H1 (cell line): ENCODE data around the gene FKBP1A. TPM values are rescaled to one million over a fixed set of nuclear protein-coding genes. Genes with fewer than 3 reads are reported as not detected.

Experiments
- CTCF ChIA-PET: fragments of 300-600 bp; sonication (Branson Sonifier 250); formaldehyde crosslinking; loops from one replicate; lab custom pipeline; 2021; ENCODE audit not compliant: partially characterized antibody; lab: Charles Lee
- POLR2A ChIA-PET: fragments of 300-600 bp; sonication (Branson Sonifier 250); formaldehyde crosslinking; loops from one replicate; lab custom pipeline; 2021; ENCODE audit warnings: inconsistent platforms; ENCODE audit not compliant: partially characterized antibody; lab: Charles Lee
- DNase-seq, 2 experiments: peaks; one replicate each; pipeline versions ENCODE4 v3.0.0 to v3.0.0-alpha.2; 2010 to 2022; ENCODE audit warnings: low spot score in 2 of 2, low read depth in 1 of 2, mixed read lengths in 1 of 2
- FAIRE-seq: peaks from 2 replicates; lab custom pipeline; 2011; peaks lifted over from hg19 to GRCh38; lab: Jason Lieb, UNC
- H2AFZ ChIP-seq: 2 replicates; pipeline ENCODE4 v1.8.1; 2012; ENCODE audit warnings: low read length, inconsistent platforms
- H2AK5ac ChIP-seq: 2 replicates; pipeline ENCODE4 v1.6.1; 2013; ENCODE audit warnings: low read depth, low read length
- H2BK120ac ChIP-seq: replicated peaks from 2 replicates; pipeline ENCODE3; 2013; ENCODE audit warnings: low read depth, low read length, inconsistent platforms
- H2BK12ac ChIP-seq: 2 replicates; pipeline ENCODE4 v1.6.1; 2013; ENCODE audit warnings: low read depth, low read length
- H2BK15ac ChIP-seq: 2 replicates; pipeline ENCODE4 v1.6.1; 2013; ENCODE audit warnings: low read length
- H2BK20ac ChIP-seq: 2 replicates; pipeline ENCODE4 v1.6.1; 2013; ENCODE audit warnings: low read length
- H2BK5ac ChIP-seq: 2 replicates; pipeline ENCODE4 v1.6.1; 2013; ENCODE audit warnings: low read depth, low read length
- H3K14ac ChIP-seq: 2 replicates; pipeline ENCODE4 v1.6.1; 2013; ENCODE audit warnings: inconsistent platforms; ENCODE audit not compliant: insufficient read length
- H3K18ac ChIP-seq: 2 replicates; pipeline ENCODE4 v1.6.1; 2013; ENCODE audit warnings: low read length; ENCODE audit errors: extremely low read depth
- H3K23ac ChIP-seq: 2 replicates; pipeline ENCODE4 v1.6.1; 2013; ENCODE audit warnings: inconsistent platforms; ENCODE audit not compliant: insufficient read length
- H3K23me2 ChIP-seq: 2 replicates; pipeline ENCODE4 v1.6.1; 2013; ENCODE audit warnings: low read depth, low read length
- H3K27ac ChIP-seq: 2 replicates; pipeline ENCODE4 v1.6.1; 2011; ENCODE audit warnings: low read depth, low read length, inconsistent platforms
- H3K27me3 ChIP-seq, 4 experiments: replicated peaks in 1 of 4; 1 replicate in 1 of 4; 2 replicates in 3 of 4; pipeline versions ENCODE4 v1.6.1 to v1.8.1; 2011 to 2013; ENCODE audit warnings: low read length in 3 of 4, mild to moderate bottlenecking in 3 of 4, inconsistent platforms in 2 of 4, mixed read lengths in 2 of 4, moderate library complexity in 1 of 4; ENCODE audit not compliant: control insufficient read depth in 3 of 4, insufficient read depth in 3 of 4; ENCODE audit errors: extremely low read depth in 1 of 4
- H3K36me3 ChIP-seq, 4 experiments: 2 replicates each; pipeline versions ENCODE4 v1.6.1 to v1.8.1; 2011 to 2013; ENCODE audit warnings: mild to moderate bottlenecking in 4 of 4, low read length in 3 of 4, moderate library complexity in 2 of 4, control low read depth in 1 of 4, inconsistent platforms in 1 of 4; ENCODE audit not compliant: insufficient read depth in 4 of 4, control insufficient read depth in 2 of 4
- H3K4ac ChIP-seq: replicated peaks from 2 replicates; pipeline ENCODE3; 2013; ENCODE audit warnings: low read length, low read depth, mixed read lengths, inconsistent platforms; ENCODE audit not compliant: insufficient read length
- H3K4me1 ChIP-seq, 4 experiments: replicated peaks in 1 of 4; 1 replicate in 1 of 4; 2 replicates in 3 of 4; pipeline versions ENCODE4 v1.6.1 to v1.8.1; 2011 to 2013; ENCODE audit warnings: low read length in 3 of 4, inconsistent platforms in 2 of 4, mixed read lengths in 1 of 4; ENCODE audit not compliant: insufficient read depth in 4 of 4, control insufficient read depth in 3 of 4
- H3K4me2 ChIP-seq, 2 experiments: 2 replicates each; pipeline versions ENCODE4 v1.6.1 to v1.8.1; 2011 to 2013; ENCODE audit warnings: low read depth in 2 of 2, low read length in 2 of 2, control low read depth in 1 of 2, inconsistent platforms in 1 of 2, mild to moderate bottlenecking in 1 of 2; ENCODE audit not compliant: insufficient read depth in 1 of 2
- H3K4me3 ChIP-seq, 4 experiments: fragments of 200-600, 300-600 bp in 1 of 4; sonication (generic), shearing (Covaris generic), sonication (Bioruptor Twin) in 1 of 4; 2 replicates each; pipeline versions ENCODE4 v1.5.1 to v1.8.1; 2011 to 2016; ENCODE audit warnings: low read length in 4 of 4, low read depth in 3 of 4, control low read depth in 2 of 4, inconsistent platforms in 2 of 4, mild to moderate bottlenecking in 2 of 4, mixed read lengths in 1 of 4, moderate library complexity in 1 of 4; ENCODE audit not compliant: insufficient read depth in 2 of 4; ENCODE audit errors: extremely low read depth in 1 of 4
- H3K56ac ChIP-seq: replicated peaks from 2 replicates; pipeline ENCODE3; 2013; ENCODE audit warnings: low read depth, mild to moderate bottlenecking, mixed read lengths, low read length, inconsistent platforms; ENCODE audit not compliant: insufficient read length
- H3K79me1 ChIP-seq: 2 replicates; pipeline ENCODE4 v1.6.1; 2013; ENCODE audit warnings: low read depth, low read length, control low read depth
- H3K79me2 ChIP-seq, 2 experiments: 2 replicates each; pipeline versions ENCODE4 v1.6.1 to v1.8.1; 2012 to 2013; ENCODE audit warnings: low read length in 2 of 2, mild to moderate bottlenecking in 2 of 2, inconsistent platforms in 1 of 2; ENCODE audit not compliant: insufficient read depth in 2 of 2, control insufficient read depth in 1 of 2
- H3K9ac ChIP-seq, 4 experiments: replicated peaks in 1 of 4; 1 replicate in 1 of 4; 2 replicates in 3 of 4; pipeline versions ENCODE4 v1.6.1 to v1.8.1; 2011 to 2013; ENCODE audit warnings: low read depth in 3 of 4, low read length in 3 of 4, control low read depth in 2 of 4, mild to moderate bottlenecking in 2 of 4, moderate library complexity in 2 of 4, inconsistent platforms in 1 of 4; ENCODE audit errors: extremely low read depth in 1 of 4
- H3K9me3 ChIP-seq, 2 experiments: 2 replicates each; pipeline versions ENCODE4 v1.6.1 to v1.8.1; 2012 to 2013; ENCODE audit warnings: mild to moderate bottlenecking in 2 of 2, moderate library complexity in 2 of 2, control low read depth in 1 of 2, inconsistent platforms in 1 of 2, low read depth in 1 of 2, low read length in 1 of 2, mixed read lengths in 1 of 2; ENCODE audit not compliant: insufficient read depth in 2 of 2
- H4K20me1 ChIP-seq, 2 experiments: replicated peaks in 1 of 2; 2 replicates each; pipeline versions ENCODE3 to v1.8.1; 2011 to 2013; ENCODE audit warnings: inconsistent platforms in 2 of 2, low read length in 2 of 2, mild to moderate bottlenecking in 1 of 2; ENCODE audit not compliant: insufficient read depth in 2 of 2, control insufficient read depth in 1 of 2
- H4K5ac ChIP-seq: 2 replicates; pipeline ENCODE4 v1.6.1; 2013; ENCODE audit warnings: low read length, low read depth, mixed read lengths, inconsistent platforms; ENCODE audit not compliant: insufficient read length
- H4K8ac ChIP-seq: 2 replicates; pipeline ENCODE4 v1.8.0; 2013; ENCODE audit warnings: mild to moderate bottlenecking, moderate library complexity, low read length, inconsistent platforms; ENCODE audit not compliant: insufficient read depth; ENCODE audit errors: extremely low read depth
- H4K91ac ChIP-seq: replicated peaks from 2 replicates; pipeline ENCODE3; 2013; ENCODE audit warnings: low read length, mixed read lengths, inconsistent platforms; ENCODE audit not compliant: insufficient read length
- JUN ChIP-seq: IDR thresholded peaks from 2 replicates; pipeline ENCODE4 v1.6.1; 2011; ENCODE audit warnings: low read depth, mild to moderate bottlenecking, improper control_type of control experiment, low read length
- KDM1A ChIP-seq: fragments of 200-600, 300-600 bp; sonication (generic); IDR thresholded peaks from 2 replicates; pipeline ENCODE4 v1.7.1; 2016; ENCODE audit warnings: mild to moderate bottlenecking, low read length, borderline replicate concordance
- RFX5 ChIP-seq: IDR thresholded peaks from 2 replicates; pipeline ENCODE4 v1.6.1; 2011; ENCODE audit warnings: low read depth, low read length, improper control_type of control experiment, borderline replicate concordance
- TAF7 ChIP-seq: optimal IDR thresholded peaks from 2 replicates; pipeline ENCODE3; 2011; ENCODE audit warnings: low read depth, mild to moderate bottlenecking, inconsistent platforms, low read length, moderate library complexity, borderline replicate concordance
- USF2 ChIP-seq: IDR thresholded peaks from 2 replicates; pipeline ENCODE4 v1.6.1; 2011; ENCODE audit warnings: low read length, improper control_type of control experiment
- WGBS, 2 experiments: shearing (Covaris generic) in 1 of 2; methylation state at CpG; one replicate each; pipeline versions ENCODE4 v1.1.6 to v1.1.7; 2013 to 2015; ENCODE audit warnings: low lambda C conversion rate in 2 of 2, mixed read lengths in 2 of 2, inconsistent platforms in 1 of 2, low coverage in 1 of 2, missing lambda C conversion rate in 1 of 2; ENCODE audit not compliant: insufficient replicate concordance in 2 of 2, insufficient coverage in 1 of 2, insufficient read length in 1 of 2; ENCODE audit errors: extremely low coverage in 1 of 2, missing lambda C conversion rate in 1 of 2; 5-methylcytosine and 5-hydroxymethylcytosine counted together
- polyA plus RNA-seq, 7 experiments: library from polyadenylated mRNA; depleted of rRNA in 3 of 7; stranded (reverse) in 5 of 7; unstranded in 2 of 7; fragments of >200 nt in 5 of 7; fragments of 200-250 nt in 2 of 7; gene quantifications; 1 replicate in 5 of 7; 2 replicates in 1 of 7; 4 replicates in 1 of 7; pipeline versions ENCODE4 v1.2.1 to v1.2.3, GENCODE V29; 2011 to 2013; ENCODE audit warnings: missing spikeins in 2 of 7, mixed read lengths in 2 of 7
- total RNA-seq: library from RNA; stranded (reverse); fragmentation: NEBNext Ultra II Directional; extraction: Animal tissue kit (Norgen Biotek cat#: 25700); gene quantifications from 2 replicates; pipeline ENCODE4 v1.2.1, GENCODE V29; 2021
- TF ChIP-seq, protein P1 (sequence below), 3 experiments: IDR thresholded peaks; 1 replicate in 2 of 3; 2 replicates in 1 of 3; pipeline versions ENCODE4 v1.5.1 to v1.6.1; 2011; ENCODE audit warnings: low read length in 3 of 3, mild to moderate bottlenecking in 3 of 3, inconsistent platforms in 2 of 3, low read depth in 1 of 3, moderate library complexity in 1 of 3; ENCODE audit not compliant: insufficient read depth in 1 of 3; ENCODE audit errors: control extremely low read depth in 1 of 3

FKBP1A gene
- total and polyA plus RNA-seq, 2 of the 8 experiments (the other 6 are each of a cell fraction or from before 2014, with no cell fraction given): 250 to 685 TPM

GRCh38 chr20:1390581-1391403, 2.1 kb downstream of the FKBP1A start:
- H4K20me1 ChIP-seq: peaks cover 12 to 33% of the 10 kb centered on the region in 2 experiments
- H3K36me3 ChIP-seq: no peaks in the 10 kb centered on the region
- no peak overlapping the region for H3K14ac ChIP-seq
- H2AFZ ChIP-seq: no peak overlapping the region
- 83% methylated on average over 16 of the region's 16 CpGs; no CpG with 5 or more reads in 1 of the 2 experiments for WGBS, 2 experiments
- H2BK120ac ChIP-seq: no peak overlapping the region
- no peaks in the 10 kb centered on the region for H3K9me3 ChIP-seq
- peak overlapping the region; percentile 92 to 96 for H3K4me2 ChIP-seq
- ChIA-PET CTCF (interaction anchor here (1.2 to 2.3 kb wide), 8 partner anchors 8 to 76 kb away, joined by 3 to 8 read pairs (median 4); partner anchors contain the start of gene NSFL1C), POLR2A (interaction anchor here (0.6 to 2.5 kb wide), 8 partner anchors 8 to 83 kb away, joined by 3 to 10 read pairs (median 5); partner anchors contain the start of gene NSFL1C)
- peaks cover 8% of the 10 kb centered on the region for H3K23me2 ChIP-seq
- H3K27me3 ChIP-seq: peaks cover 0 to 11% (median 7%) of the 10 kb centered on the region in 4 experiments; a peak in 5 of 7 replicates
- FAIRE-seq (no peak), DNase-seq (no peak)
- H3K23ac ChIP-seq: no peak overlapping the region
- peaks cover 31% of the 10 kb centered on the region for H3K79me1 ChIP-seq
- H2BK20ac ChIP-seq: no peak overlapping the region
- no peak overlapping the region; the same call in 1 of the 2 replicates for H2BK15ac ChIP-seq
- H3K18ac ChIP-seq: no peak overlapping the region
- H4K5ac ChIP-seq: no peak overlapping the region
- H3K4me1 ChIP-seq: peaks cover 10 to 31% (median 11%) of the 10 kb centered on the region in 4 experiments; a peak in 6 of 7 replicates
- H2AK5ac ChIP-seq: 0 out of 2 replicates have a peak overlapping the region, but pooled peaks have one; percentile 32
- peaks cover 34 to 67% of the 10 kb centered on the region in 2 experiments for H3K79me2 ChIP-seq
- peak overlapping the region; percentile 53; the same call in 1 of the 2 replicates for H4K8ac ChIP-seq
- no peak overlapping the region for H4K91ac ChIP-seq
- H3K27ac ChIP-seq: no peak overlapping the region; the same call in 1 of the 2 replicates
- no peak overlapping the region for H3K56ac ChIP-seq
- peak overlapping the region in 1 of 4 experiments; percentile 22; a peak in 1 of 7 replicates for H3K9ac ChIP-seq
- H2BK5ac ChIP-seq: no peak overlapping the region
- H3K4me3 ChIP-seq: peak overlapping the region in 3 of 4 experiments; percentile 7 to 86 (median 74); a peak in 4 of 8 replicates
- H2BK12ac ChIP-seq: peak overlapping the region; percentile 12; the same call in 1 of the 2 replicates
- H3K4ac ChIP-seq: no peak overlapping the region
- TF ChIP-seq, protein P1, sequence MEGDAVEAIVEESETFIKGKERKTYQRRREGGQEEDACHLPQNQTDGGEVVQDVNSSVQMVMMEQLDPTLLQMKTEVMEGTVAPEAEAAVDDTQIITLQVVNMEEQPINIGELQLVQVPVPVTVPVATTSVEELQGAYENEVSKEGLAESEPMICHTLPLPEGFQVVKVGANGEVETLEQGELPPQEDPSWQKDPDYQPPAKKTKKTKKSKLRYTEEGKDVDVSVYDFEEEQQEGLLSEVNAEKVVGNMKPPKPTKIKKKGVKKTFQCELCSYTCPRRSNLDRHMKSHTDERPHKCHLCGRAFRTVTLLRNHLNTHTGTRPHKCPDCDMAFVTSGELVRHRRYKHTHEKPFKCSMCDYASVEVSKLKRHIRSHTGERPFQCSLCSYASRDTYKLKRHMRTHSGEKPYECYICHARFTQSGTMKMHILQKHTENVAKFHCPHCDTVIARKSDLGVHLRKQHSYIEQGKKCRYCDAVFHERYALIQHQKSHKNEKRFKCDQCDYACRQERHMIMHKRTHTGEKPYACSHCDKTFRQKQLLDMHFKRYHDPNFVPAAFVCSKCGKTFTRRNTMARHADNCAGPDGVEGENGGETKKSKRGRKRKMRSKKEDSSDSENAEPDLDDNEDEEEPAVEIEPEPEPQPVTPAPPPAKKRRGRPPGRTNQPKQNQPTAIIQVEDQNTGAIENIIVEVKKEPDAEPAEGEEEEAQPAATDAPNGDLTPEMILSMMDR (IDR thresholded peaks at IDR 0.05; ENCODE audit: control extremely low read depth in 1 of 3, insufficient read depth in 1 of 3, low read depth in 1 of 3, low read length in 3 of 3): no peak
- no peak for TF ChIP-seq KDM1A
- no peak for TF ChIP-seq USF2
- no peak for TF ChIP-seq JUN
- TF ChIP-seq RFX5: no peak
- no peak for TF ChIP-seq TAF7
